Measurements from ENCODE around the gene FOCAD.

GRCh38 chr9:20754556-20754955, 70.5 kb downstream of the FOCAD start:
- TF ChIP-seq CTCF (conservative IDR thresholded peaks at IDR 0.05; ENCODE audit: low read length) (no peak), EZH2phosphoT487 (IDR thresholded peaks at IDR 0.05; ENCODE audit: borderline replicate concordance, low read depth, low read length) (no peak)
